ENCODE data around the gene SPATA33.
A peak's percentile ranks its signal among the peaks of the same experiment; 100 is the strongest.

SPATA33 gene

DNA sequence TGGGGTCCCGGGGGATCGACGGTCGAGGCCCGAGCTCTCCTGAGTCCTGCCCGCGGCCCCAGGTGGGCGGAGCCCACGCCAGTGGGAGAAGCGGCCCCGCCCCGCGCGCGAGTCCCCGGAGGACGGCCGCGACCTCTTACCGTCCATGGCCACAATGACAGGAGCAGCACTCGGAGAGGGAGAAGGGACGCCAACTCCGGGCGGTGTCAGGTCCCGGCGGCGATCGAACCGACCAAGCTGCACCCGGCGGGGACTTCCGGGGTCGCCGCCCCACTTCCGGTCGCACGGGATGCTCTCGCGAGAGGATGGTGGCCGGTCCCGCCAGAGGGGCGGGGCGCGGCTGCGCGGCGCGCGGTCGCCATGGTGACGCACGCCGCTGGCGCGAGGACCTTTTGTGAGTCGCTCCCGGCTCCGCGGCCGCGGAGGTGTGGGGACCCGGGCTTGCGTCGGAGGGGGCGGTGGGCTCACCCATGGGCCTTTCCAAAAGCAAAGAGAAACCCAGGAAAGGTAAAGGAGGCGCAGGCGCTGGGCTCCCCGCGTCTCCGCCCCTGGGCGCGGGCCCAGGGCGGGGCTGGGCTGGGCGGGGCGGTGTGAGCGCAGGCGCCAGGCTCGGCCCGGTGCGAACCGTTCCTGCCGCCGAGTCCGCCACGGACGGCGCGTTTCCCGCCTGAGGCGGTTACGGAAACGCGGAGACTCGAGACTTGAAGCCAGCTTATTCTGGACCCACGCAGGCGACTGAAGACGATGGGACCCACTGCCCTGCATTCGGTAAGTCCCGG, at the start of gene SPATA33, which contains the start of gene CHMP1A:
SPATA33 (plus strand) TSS at position 395 of the 779 bp plus-strand sequence; CDS start at position 471, 76 bp downstream.
CHMP1A (minus strand) TSS at position 267 of the 779 bp plus-strand sequence; CDS start at position 147, 120 bp downstream.
- Histone ChIP-seq H3K27ac (ENCODE audit: low read length) (peak within 1 kb of the TSS; percentile 41), H2AFZ (ENCODE audit: low read depth, low read length) (peak within 1 kb of the TSS; percentile 81), H3K9me3 (ENCODE audit: insufficient read depth, low read length) (no peaks in the 10 kb centered on the region), H3K27me3 (ENCODE audit: low read depth, low read length) (no peaks in the 10 kb centered on the region), H3K4me1 (ENCODE audit: low read length) (peaks cover 10% of the 10 kb centered on the region), H3K36me3 (replicated peaks; ENCODE audit: low read depth, low read length) (peaks cover 17% of the 10 kb centered on the region), H3K9ac (ENCODE audit: low read length) (peak within 1 kb of the TSS; percentile 95), H3K79me2 (ENCODE audit: low read length) (peaks cover 44% of the 10 kb centered on the region), H3K4me2 (ENCODE audit: low read length) (peak within 1 kb of the TSS; percentile 88), H4K20me1 (ENCODE audit: insufficient read depth, low read length) (no peaks in the 10 kb centered on the region), H3K4me3 (ENCODE audit: low read length) (peak within 1 kb of the TSS; percentile 95)
- no peak for TF ChIP-seq CTCF (IDR thresholded peaks at IDR 0.05; ENCODE audit: low read depth, low read length)
- TF ChIP-seq EZH2phosphoT487 (IDR thresholded peaks at IDR 0.05; ENCODE audit: low read depth) = no peak

DNA sequence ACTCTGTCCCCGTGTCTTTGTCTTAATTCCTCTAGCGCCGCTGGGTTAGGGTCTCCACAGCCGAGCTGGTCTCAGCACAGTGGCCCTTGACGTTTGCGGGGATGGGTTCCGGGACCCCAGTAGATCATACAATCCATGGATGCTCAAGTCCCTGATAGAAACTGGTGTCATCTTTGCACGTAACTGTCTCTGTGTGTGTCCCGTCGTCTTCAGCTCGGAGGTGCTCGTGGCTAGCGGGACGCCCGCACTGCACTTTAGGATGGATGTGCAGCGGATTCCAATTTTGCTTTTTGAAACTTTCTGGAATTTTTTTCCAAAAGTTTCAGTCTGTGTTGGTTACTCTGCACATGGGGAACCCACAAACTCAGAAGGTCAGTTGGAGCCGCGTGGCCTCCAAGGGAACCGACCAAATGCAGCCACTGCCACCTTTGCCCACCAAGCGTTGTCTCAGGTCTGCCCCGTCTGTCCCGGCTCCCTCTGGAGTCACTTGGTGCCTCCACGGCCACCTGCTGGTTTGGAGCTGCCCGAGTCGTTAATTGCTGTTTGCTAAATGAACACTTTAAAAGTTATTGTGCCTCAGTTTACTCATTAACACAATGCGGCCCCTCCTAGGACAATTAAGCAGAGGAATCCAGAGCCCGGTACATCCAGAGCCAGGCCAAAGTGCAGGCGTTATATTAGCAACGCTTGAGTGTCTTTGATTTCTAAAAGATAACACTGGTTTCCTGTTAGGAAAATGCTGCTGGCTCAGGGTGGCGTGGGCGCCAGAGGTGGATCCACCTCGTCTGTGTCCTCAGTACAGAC, 49.5 kb upstream of the SPATA33 start:
- H3K79me2 ChIP-seq (ENCODE audit: low read length) = no peaks in the 10 kb centered on the region
- H3K27ac ChIP-seq (ENCODE audit: low read length) = no peak overlapping the region
- no peaks in the 10 kb centered on the region for H4K20me1 ChIP-seq (ENCODE audit: insufficient read depth, low read length)
- H2AFZ ChIP-seq (ENCODE audit: low read depth, low read length) = no peak overlapping the region
- no peaks in the 10 kb centered on the region for H3K36me3 ChIP-seq (replicated peaks; ENCODE audit: low read depth, low read length)
- H3K27me3 ChIP-seq (ENCODE audit: low read depth, low read length) = no peaks in the 10 kb centered on the region
- H3K4me3 ChIP-seq (ENCODE audit: low read length) = no peak overlapping the region
- H3K9ac ChIP-seq (ENCODE audit: low read length) = no peak overlapping the region
- TF ChIP-seq EZH2phosphoT487 (IDR thresholded peaks at IDR 0.05; ENCODE audit: low read depth) (no peak), CTCF (IDR thresholded peaks at IDR 0.05; ENCODE audit: low read depth, low read length) (no peak)
- H3K9me3 ChIP-seq (ENCODE audit: insufficient read depth, low read length) = no peaks in the 10 kb centered on the region
- no peaks in the 10 kb centered on the region for H3K4me1 ChIP-seq (ENCODE audit: low read length)
- no peak overlapping the region for H3K4me2 ChIP-seq (ENCODE audit: low read length)

- Histone ChIP-seq H2AFZ (ENCODE audit: low read depth, low read length) (no peak overlapping the region), H3K36me3 (replicated peaks; ENCODE audit: low read depth, low read length) (no peaks in the 10 kb centered on the region), H4K20me1 (ENCODE audit: insufficient read depth, low read length) (no peaks in the 10 kb centered on the region), H3K4me2 (ENCODE audit: low read length) (no peak overlapping the region), H3K4me3 (ENCODE audit: low read length) (no peak overlapping the region), H3K27ac (ENCODE audit: low read length) (no peak overlapping the region), H3K79me2 (ENCODE audit: low read length) (no peaks in the 10 kb centered on the region), H3K4me1 (ENCODE audit: low read length) (no peaks in the 10 kb centered on the region), H3K27me3 (ENCODE audit: low read depth, low read length) (no peaks in the 10 kb centered on the region), H3K9ac (ENCODE audit: low read length) (no peak overlapping the region), H3K9me3 (ENCODE audit: insufficient read depth, low read length) (no peaks in the 10 kb centered on the region)
- no peak for TF ChIP-seq CTCF (IDR thresholded peaks at IDR 0.05; ENCODE audit: low read depth, low read length)
- TF ChIP-seq EZH2phosphoT487 (IDR thresholded peaks at IDR 0.05; ENCODE audit: low read depth) = no peak
These were observed 47.6 kb upstream of the SPATA33 start for GRCh38 chr16:89610108-89610453.

All from OCI-LY3 (cell line).